Gastrocnemius medialis (tissue), 4 donors: ENCODE results near the gene PLEKHM1.

Source experiments
- POLR2A ChIP-seq, 2 donors: fragments of 450-650 bp; IDR thresholded peaks; one replicate each; pipeline ENCODE4 v1.6.1; 2017; ENCODE audit warnings: antibody characterized with exemption in 2 of 2, mild to moderate bottlenecking in 2 of 2, moderate library complexity in 2 of 2
- TF ChIP-seq, protein P1 (sequence below), 5 experiments: fragments of 450-650 bp in 3 of 5; fragments of 200-600 bp in 2 of 5; sonication (generic) in 2 of 5; IDR thresholded peaks in 4 of 5; conservative IDR thresholded peaks in 1 of 5; 1 replicate in 4 of 5; 2 replicates in 1 of 5; pipeline ENCODE4 v1.5.1; 2016 to 2019; ENCODE audit warnings: antibody characterized with exemption in 5 of 5, mild to moderate bottlenecking in 3 of 5, moderate library complexity in 3 of 5

GRCh38 chr17:45402916-45403315 lies 87.6 kb downstream of the PLEKHM1 start:
- TF ChIP-seq, protein P1, sequence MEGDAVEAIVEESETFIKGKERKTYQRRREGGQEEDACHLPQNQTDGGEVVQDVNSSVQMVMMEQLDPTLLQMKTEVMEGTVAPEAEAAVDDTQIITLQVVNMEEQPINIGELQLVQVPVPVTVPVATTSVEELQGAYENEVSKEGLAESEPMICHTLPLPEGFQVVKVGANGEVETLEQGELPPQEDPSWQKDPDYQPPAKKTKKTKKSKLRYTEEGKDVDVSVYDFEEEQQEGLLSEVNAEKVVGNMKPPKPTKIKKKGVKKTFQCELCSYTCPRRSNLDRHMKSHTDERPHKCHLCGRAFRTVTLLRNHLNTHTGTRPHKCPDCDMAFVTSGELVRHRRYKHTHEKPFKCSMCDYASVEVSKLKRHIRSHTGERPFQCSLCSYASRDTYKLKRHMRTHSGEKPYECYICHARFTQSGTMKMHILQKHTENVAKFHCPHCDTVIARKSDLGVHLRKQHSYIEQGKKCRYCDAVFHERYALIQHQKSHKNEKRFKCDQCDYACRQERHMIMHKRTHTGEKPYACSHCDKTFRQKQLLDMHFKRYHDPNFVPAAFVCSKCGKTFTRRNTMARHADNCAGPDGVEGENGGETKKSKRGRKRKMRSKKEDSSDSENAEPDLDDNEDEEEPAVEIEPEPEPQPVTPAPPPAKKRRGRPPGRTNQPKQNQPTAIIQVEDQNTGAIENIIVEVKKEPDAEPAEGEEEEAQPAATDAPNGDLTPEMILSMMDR (IDR thresholded peaks at IDR 0.05 in 4 of 5, conservative IDR thresholded peaks at IDR 0.05 in 1 of 5): no peak
- no peak for TF ChIP-seq POLR2A (IDR thresholded peaks at IDR 0.05)
